ENCODE measurements around the gene HTR3D. TPM values are rescaled to one million over a fixed set of nuclear protein-coding genes. Genes with fewer than 3 reads are reported as not detected.

The HTR3D gene
- total and polyA plus RNA-seq, 2 of the 13 experiments (the other 11 are each of a cell fraction or from before 2014, with no cell fraction given) = not detected

DNA sequence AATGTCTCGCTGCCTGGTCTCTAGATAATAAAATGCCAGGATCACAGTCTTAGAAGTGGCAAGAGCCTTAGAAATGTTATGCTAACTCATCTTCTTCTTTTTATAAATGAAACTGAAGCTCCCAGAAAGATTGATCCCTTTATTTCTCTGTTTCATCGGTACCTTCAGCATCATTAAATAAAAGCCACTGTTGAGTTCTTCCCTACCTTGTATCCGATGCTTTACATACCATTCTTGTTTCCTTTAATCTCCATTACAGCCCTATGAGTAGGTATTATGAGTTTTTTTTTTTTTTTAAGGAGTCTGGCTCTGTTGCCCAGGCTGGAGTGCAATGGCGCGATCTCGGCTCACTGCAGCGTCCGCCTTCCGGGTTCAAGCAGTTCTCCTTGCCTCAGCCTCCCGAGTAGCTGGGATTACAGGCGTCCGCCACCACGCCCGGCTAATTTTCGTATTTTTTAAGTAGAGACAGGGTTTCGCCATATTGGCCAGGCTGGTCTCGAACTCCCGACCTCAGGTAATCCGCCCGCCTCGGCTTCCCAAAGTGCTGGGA, 13.0 kb upstream of the HTR3D start:
- no peaks in the 10 kb centered on the region for H3K79me2 ChIP-seq (ENCODE audit: insufficient read depth, low read length)
- H3K4me3 ChIP-seq (replicated peaks in 1 of 3; ENCODE audit: insufficient read depth in 1 of 3, low read depth in 2 of 3, low read length in 3 of 3) = peak overlapping the region; percentile 73 to 97 (median 79)
- no TSS peak for BruUV-seq (replicated peaks)
- peak overlapping the region; percentile 50 for H3K9ac ChIP-seq (ENCODE audit: insufficient read depth, low read depth, low read length)
- ATAC-seq (no peak), DNase-seq (ENCODE audit: low spot score) (no peak), FAIRE-seq (no peak)
- ChIA-PET POLR2A (interaction anchor here (0.7 to 1.5 kb wide), 10 partner anchors 31 to 138 kb away, joined by 3 to 7 read pairs (median 4); partner anchors contain the start of gene EIF2B5), CTCF (ENCODE audit: low intra/inter-chr PET ratio, low total read pairs) (interaction anchor here (2.5 kb wide), 1 partner anchor 123 kb away, joined by 17 read pairs; no protein-coding TSS in a partner anchor)
- no peak overlapping the region for H3K27ac ChIP-seq (ENCODE audit: extremely low read length, insufficient read depth, low read length)
- peak overlapping the region; percentile 81 for H3K4me2 ChIP-seq (ENCODE audit: low read depth, low read length)
- peaks cover 36% of the 10 kb centered on the region for H3K4me1 ChIP-seq (ENCODE audit: insufficient read depth, low read length)
- TF ChIP-seq HDAC1 (CRISPR knock-in tag; IDR thresholded peaks at IDR 0.05) = no peak
- TF ChIP-seq ZNF121 (CRISPR knock-in tag; IDR thresholded peaks at IDR 0.05) = peak; percentile 43; the same call in 1 of the 2 replicates
- 0 out of 2 replicates have a peak, but pooled peaks have one; percentile 11 for TF ChIP-seq GFI1 (CRISPR knock-in tag; IDR thresholded peaks at IDR 0.05; ENCODE audit: borderline replicate concordance)
- no peak for TF ChIP-seq SAP130 (CRISPR knock-in tag; IDR thresholded peaks at IDR 0.05; ENCODE audit: low read depth)
- TF ChIP-seq ZNF674 (CRISPR knock-in tag; IDR thresholded peaks at IDR 0.05; ENCODE audit: low read depth) = no peak
- TF ChIP-seq HNRNPL (IDR thresholded peaks at IDR 0.05; ENCODE audit: low read depth, low read length) = no peak
- 0 out of 2 replicates have a peak, but pooled peaks have one; percentile 1 for TF ChIP-seq ZNF431 (CRISPR knock-in tag; IDR thresholded peaks at IDR 0.05; ENCODE audit: borderline replicate concordance, low read depth)
- TF ChIP-seq ZMYM2 (CRISPR knock-in tag; IDR thresholded peaks at IDR 0.05) = 0 out of 2 replicates have a peak, but pooled peaks have one; percentile 6
- no peaks in the 10 kb centered on the region for H3K36me3 ChIP-seq (replicated peaks in 1 of 2; ENCODE audit: control insufficient read depth in 1 of 2, insufficient read depth in 2 of 2, low read length in 2 of 2)
- H2AFZ ChIP-seq (ENCODE audit: low read length) = peak overlapping the region; percentile 91
- H3K27me3 ChIP-seq (ENCODE audit: control insufficient read depth in 1 of 2, insufficient read depth in 2 of 2, low read length in 2 of 2) = no peaks in the 10 kb centered on the region
- WGBS (ENCODE audit: low lambda C conversion rate) = 82% methylated on average over 21 of the region's 21 CpGs
- intact Hi-C loops (cut with micrococcal nuclease; ENCODE audit: unreplicated experiment) = loop anchor here (1.0 to 10.0 kb wide), 2 partner anchors 123 to 226 kb away; partner anchors contain the start of genes ALG3 and EEF1AKMT4
- no peaks in the 10 kb centered on the region for H3K9me3 ChIP-seq (ENCODE audit: low read length)
- no peaks in the 10 kb centered on the region for H4K20me1 ChIP-seq (ENCODE audit: insufficient read depth, low read length)
- in situ Hi-C loops (cut with HindIII; ENCODE audit: extremely low pct_ligation_motif_present, low pct_unique_long_range_greater_than_20kb) = loop anchor here (5.0 kb wide), 1 partner anchor 121 kb away; no protein-coding TSS in a partner anchor

- ATAC-seq (no peak), FAIRE-seq (no peak), DNase-seq (ENCODE audit: low spot score) (no peak)
- 84% methylated on average over 7 of the region's 7 CpGs for WGBS (ENCODE audit: low lambda C conversion rate)
- in situ Hi-C loops (cut with HindIII; ENCODE audit: extremely low pct_ligation_motif_present, low pct_unique_long_range_greater_than_20kb) (no loop called here), intact Hi-C loops (cut with micrococcal nuclease; ENCODE audit: unreplicated experiment) (no loop called here)
- H4K20me1 ChIP-seq (ENCODE audit: insufficient read depth, low read length) = no peaks in the 10 kb centered on the region
- peaks cover 0 to 8% of the 10 kb centered on the region in 2 experiments; a peak in 1 of 5 replicates for H3K27me3 ChIP-seq (ENCODE audit: control insufficient read depth in 1 of 2, insufficient read depth in 2 of 2, low read length in 2 of 2)
- BruUV-seq (replicated peaks) = no TSS peak
- H3K4me1 ChIP-seq (ENCODE audit: insufficient read depth, low read length) = peaks cover 13% of the 10 kb centered on the region
- no peak overlapping the region for H3K27ac ChIP-seq (ENCODE audit: extremely low read length, insufficient read depth, low read length)
- no peak overlapping the region for H3K4me2 ChIP-seq (ENCODE audit: low read depth, low read length)
- POLR2A ChIA-PET = no interaction called here
- H3K4me3 ChIP-seq (replicated peaks in 1 of 3; ENCODE audit: insufficient read depth in 1 of 3, low read depth in 2 of 3, low read length in 3 of 3) = no peak overlapping the region
- CTCF ChIA-PET (ENCODE audit: low intra/inter-chr PET ratio, low total read pairs) = no interaction called here
- H3K9ac ChIP-seq (ENCODE audit: insufficient read depth, low read depth, low read length) = no peak overlapping the region
- no peaks in the 10 kb centered on the region for H3K36me3 ChIP-seq (replicated peaks in 1 of 2; ENCODE audit: control insufficient read depth in 1 of 2, insufficient read depth in 2 of 2, low read length in 2 of 2)
- H3K79me2 ChIP-seq (ENCODE audit: insufficient read depth, low read length) = no peaks in the 10 kb centered on the region
- H3K9me3 ChIP-seq (ENCODE audit: low read length) = no peaks in the 10 kb centered on the region
- H2AFZ ChIP-seq (ENCODE audit: low read length) = no peak overlapping the region
- TF ChIP-seq KLF16 (CRISPR knock-in tag; IDR thresholded peaks at IDR 0.05) (no peak), KMT2B (CRISPR knock-in tag; IDR thresholded peaks at IDR 0.05) (no peak), NCOA2 (CRISPR knock-in tag; IDR thresholded peaks at IDR 0.05) (no peak), ZNF652 (CRISPR knock-in tag; IDR thresholded peaks at IDR 0.05; ENCODE audit: borderline replicate concordance, low read depth) (no peak), MYC (CRISPR knock-in tag; IDR thresholded peaks at IDR 0.05; ENCODE audit: borderline replicate concordance) (no peak), CREB1 (IDR thresholded peaks at IDR 0.05) (no peak), CREB1 (CRISPR knock-in tag; IDR thresholded peaks at IDR 0.05) (no peak), RBM39 (IDR thresholded peaks at IDR 0.05; ENCODE audit: low read depth, low read length, poor library complexity, severe bottlenecking) (no peak), MXD3 (CRISPR knock-in tag; IDR thresholded peaks at IDR 0.05) (no peak), ZNF34 (CRISPR knock-in tag; IDR thresholded peaks at IDR 0.05; ENCODE audit: borderline replicate concordance) (no peak), REL (CRISPR knock-in tag; conservative IDR thresholded peaks at IDR 0.05) (no peak), MEF2D (CRISPR knock-in tag; IDR thresholded peaks at IDR 0.05) (no peak), ZNF547 (CRISPR knock-in tag; IDR thresholded peaks at IDR 0.05) (no peak), FOXM1 (CRISPR knock-in tag; IDR thresholded peaks at IDR 0.05) (no peak)
Observed at GRCh38 chr3:184022323-184022722, 9.2 kb upstream of the HTR3D start.

All from HepG2 (cell line).